ENCODE measurements around the gene TMEM120A. TPM values are rescaled to one million over a fixed set of nuclear protein-coding genes. Genes with fewer than 3 reads are reported as not detected.

Gene TMEM120A
- polyA plus RNA-seq, 1 donor (not counting 4 experiments of a cell fraction or from before 2014, with no cell fraction given), result 47.0 TPM

GRCh38 chr7:75953431-75953830 is 41.0 kb downstream of the TMEM120A start:
- H3K9ac ChIP-seq (ENCODE audit: control insufficient read depth, extremely low read depth, insufficient read depth, low read length), result no peak overlapping the region
- dilution Hi-C loops (cut with MboI; ENCODE audit: extremely low pct_ligation_motif_present, low sequenced_read_pairs), result no loop called here
- H3K9me3 ChIP-seq (ENCODE audit: control insufficient read depth, low read depth, low read length), result no peaks in the 10 kb centered on the region
- no peak overlapping the region for H3K4me3 ChIP-seq (ENCODE audit: control insufficient read depth in 2 of 3, extremely low read depth in 1 of 3, insufficient read depth in 2 of 3, low read depth in 1 of 3, low read length in 3 of 3)
- TF ChIP-seq EZH2 (IDR thresholded peaks at IDR 0.05; ENCODE audit: low read length), result no peak
- TF ChIP-seq, protein P1, sequence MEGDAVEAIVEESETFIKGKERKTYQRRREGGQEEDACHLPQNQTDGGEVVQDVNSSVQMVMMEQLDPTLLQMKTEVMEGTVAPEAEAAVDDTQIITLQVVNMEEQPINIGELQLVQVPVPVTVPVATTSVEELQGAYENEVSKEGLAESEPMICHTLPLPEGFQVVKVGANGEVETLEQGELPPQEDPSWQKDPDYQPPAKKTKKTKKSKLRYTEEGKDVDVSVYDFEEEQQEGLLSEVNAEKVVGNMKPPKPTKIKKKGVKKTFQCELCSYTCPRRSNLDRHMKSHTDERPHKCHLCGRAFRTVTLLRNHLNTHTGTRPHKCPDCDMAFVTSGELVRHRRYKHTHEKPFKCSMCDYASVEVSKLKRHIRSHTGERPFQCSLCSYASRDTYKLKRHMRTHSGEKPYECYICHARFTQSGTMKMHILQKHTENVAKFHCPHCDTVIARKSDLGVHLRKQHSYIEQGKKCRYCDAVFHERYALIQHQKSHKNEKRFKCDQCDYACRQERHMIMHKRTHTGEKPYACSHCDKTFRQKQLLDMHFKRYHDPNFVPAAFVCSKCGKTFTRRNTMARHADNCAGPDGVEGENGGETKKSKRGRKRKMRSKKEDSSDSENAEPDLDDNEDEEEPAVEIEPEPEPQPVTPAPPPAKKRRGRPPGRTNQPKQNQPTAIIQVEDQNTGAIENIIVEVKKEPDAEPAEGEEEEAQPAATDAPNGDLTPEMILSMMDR (optimal IDR thresholded peaks at IDR 0.05 in 1 of 3, IDR thresholded peaks at IDR 0.05 in 1 of 3, conservative IDR thresholded peaks at IDR 0.05 in 1 of 3; ENCODE audit: extremely low read depth in 1 of 3, insufficient read depth in 2 of 3, low read length in 3 of 3), result no peak
- no peak overlapping the region for H3K27ac ChIP-seq (ENCODE audit: control insufficient read depth, insufficient read depth, low read length)
- FAIRE-seq (no peak), DNase-seq (ENCODE audit: low read depth, low spot score) (no peak)
- peaks cover 3% of the 10 kb centered on the region for H3K4me1 ChIP-seq (ENCODE audit: control insufficient read depth, extremely low read depth, insufficient read depth, low read length)
- H3K27me3 ChIP-seq (ENCODE audit: control insufficient read depth, extremely low read depth, insufficient read depth, low read length), result no peaks in the 10 kb centered on the region
- peaks cover 2% of the 10 kb centered on the region for H3K9me1 ChIP-seq (ENCODE audit: control insufficient read depth, extremely low read depth, insufficient read depth, low read length)
- no peaks in the 10 kb centered on the region for H4K20me1 ChIP-seq (ENCODE audit: control insufficient read depth, extremely low read depth, insufficient read depth, low read length)
- H2AFZ ChIP-seq (ENCODE audit: control insufficient read depth, low read length), result no peak overlapping the region
- H3K79me2 ChIP-seq (ENCODE audit: control insufficient read depth, insufficient read depth, low read length), result peaks cover 3% of the 10 kb centered on the region
- no peak overlapping the region for H3K4me2 ChIP-seq (ENCODE audit: control insufficient read depth, extremely low read depth, insufficient read depth, low read depth, low read length)
- peaks cover 11 to 15% of the 10 kb centered on the region in 2 experiments for H3K36me3 ChIP-seq (ENCODE audit: control insufficient read depth in 2 of 2, extremely low read depth in 1 of 2, insufficient read depth in 2 of 2, low read length in 2 of 2)

GRCh38 chr7:75951506-75951905 is 42.9 kb downstream of the TMEM120A start:
- DNase-seq (ENCODE audit: low read depth, low spot score), result no peak
- no peak overlapping the region for H2AFZ ChIP-seq (ENCODE audit: control insufficient read depth, low read length)
- peaks cover 9% of the 10 kb centered on the region in 2 experiments for H3K36me3 ChIP-seq (ENCODE audit: control insufficient read depth in 2 of 2, extremely low read depth in 1 of 2, insufficient read depth in 2 of 2, low read length in 2 of 2)
- no peaks in the 10 kb centered on the region for H3K27me3 ChIP-seq (ENCODE audit: control insufficient read depth, extremely low read depth, insufficient read depth, low read length)
- peaks cover 2% of the 10 kb centered on the region for H3K9me1 ChIP-seq (ENCODE audit: control insufficient read depth, extremely low read depth, insufficient read depth, low read length)
- H3K9ac ChIP-seq (ENCODE audit: control insufficient read depth, extremely low read depth, insufficient read depth, low read length), result no peak overlapping the region
- H3K27ac ChIP-seq (ENCODE audit: control insufficient read depth, insufficient read depth, low read length), result no peak overlapping the region
- peaks cover 7% of the 10 kb centered on the region for H3K79me2 ChIP-seq (ENCODE audit: control insufficient read depth, insufficient read depth, low read length)
- no peaks in the 10 kb centered on the region for H4K20me1 ChIP-seq (ENCODE audit: control insufficient read depth, extremely low read depth, insufficient read depth, low read length)
- no peaks in the 10 kb centered on the region for H3K9me3 ChIP-seq (ENCODE audit: control insufficient read depth, low read depth, low read length)
- no peak overlapping the region for H3K4me3 ChIP-seq (ENCODE audit: control insufficient read depth in 2 of 3, extremely low read depth in 1 of 3, insufficient read depth in 2 of 3, low read depth in 1 of 3, low read length in 3 of 3)
- H3K4me1 ChIP-seq (ENCODE audit: control insufficient read depth, extremely low read depth, insufficient read depth, low read length), result peaks cover 3% of the 10 kb centered on the region
- TF ChIP-seq EZH2 (IDR thresholded peaks at IDR 0.05; ENCODE audit: low read length), result no peak
- TF ChIP-seq, protein P1 (optimal IDR thresholded peaks at IDR 0.05 in 1 of 3, IDR thresholded peaks at IDR 0.05 in 1 of 3, conservative IDR thresholded peaks at IDR 0.05 in 1 of 3; ENCODE audit: extremely low read depth in 1 of 3, insufficient read depth in 2 of 3, low read length in 3 of 3), result no peak
- no peak overlapping the region for H3K4me2 ChIP-seq (ENCODE audit: control insufficient read depth, extremely low read depth, insufficient read depth, low read depth, low read length)
- dilution Hi-C loops (cut with MboI; ENCODE audit: extremely low pct_ligation_motif_present, low sequenced_read_pairs), result no loop called here
- FAIRE-seq, result no peak

Data from keratinocyte (primary cell).